GM12873 (cell line): ENCODE data around the gene GDF7.

Source experiments
- TF ChIP-seq, protein P1 (sequence below): IDR thresholded peaks from 2 replicates; pipeline ENCODE4 v1.5.1; 2012; ENCODE audit warnings: low read depth, mild to moderate bottlenecking, moderate library complexity, low read length, control low read depth; ENCODE audit not compliant: insufficient read depth; ENCODE audit errors: missing control alignments

The GDF7 gene

DNA sequence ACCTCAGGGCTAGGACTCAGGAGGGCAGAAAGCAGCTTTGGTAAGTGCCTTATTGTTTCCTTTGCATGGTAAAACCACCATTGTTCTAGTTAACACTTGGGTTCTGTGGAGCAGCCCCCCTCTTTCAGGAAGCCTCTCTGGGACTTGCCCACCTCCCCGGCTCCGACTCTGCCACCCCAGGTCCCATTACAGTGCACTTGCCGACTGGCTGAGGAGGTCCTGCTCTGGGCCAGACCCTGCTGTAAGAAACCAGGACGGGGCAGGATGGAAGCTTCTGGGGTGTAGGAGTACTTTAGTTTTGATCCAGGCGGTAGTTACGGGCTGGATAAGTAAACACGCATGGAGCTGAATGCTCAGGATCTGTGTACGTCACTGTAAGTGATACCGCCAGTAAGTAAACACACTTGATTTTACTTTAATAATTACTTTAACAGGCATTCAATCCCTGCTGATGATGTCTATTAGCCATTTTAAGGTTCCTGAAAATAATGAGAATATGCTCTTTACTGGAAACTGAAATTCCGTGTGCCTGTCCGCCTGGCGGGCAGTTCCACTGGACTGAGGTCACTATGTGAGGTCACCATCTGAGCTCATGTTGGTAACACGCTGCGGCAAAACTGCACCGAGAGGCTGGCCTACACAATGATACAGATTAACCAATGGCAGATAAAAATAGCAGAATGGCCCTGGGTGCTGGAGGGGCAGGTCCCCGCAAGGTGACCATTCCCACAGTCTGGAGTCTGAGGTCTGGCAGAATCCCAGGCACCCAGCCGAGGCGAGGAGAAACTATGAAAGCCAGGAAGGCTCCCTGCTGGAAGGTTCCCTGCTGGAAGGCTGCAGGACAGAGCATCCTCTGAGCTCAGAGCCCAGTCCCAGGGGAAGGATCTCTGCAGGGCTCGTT, 41.2 kb upstream of the GDF7 start:
- TF ChIP-seq, protein P1, sequence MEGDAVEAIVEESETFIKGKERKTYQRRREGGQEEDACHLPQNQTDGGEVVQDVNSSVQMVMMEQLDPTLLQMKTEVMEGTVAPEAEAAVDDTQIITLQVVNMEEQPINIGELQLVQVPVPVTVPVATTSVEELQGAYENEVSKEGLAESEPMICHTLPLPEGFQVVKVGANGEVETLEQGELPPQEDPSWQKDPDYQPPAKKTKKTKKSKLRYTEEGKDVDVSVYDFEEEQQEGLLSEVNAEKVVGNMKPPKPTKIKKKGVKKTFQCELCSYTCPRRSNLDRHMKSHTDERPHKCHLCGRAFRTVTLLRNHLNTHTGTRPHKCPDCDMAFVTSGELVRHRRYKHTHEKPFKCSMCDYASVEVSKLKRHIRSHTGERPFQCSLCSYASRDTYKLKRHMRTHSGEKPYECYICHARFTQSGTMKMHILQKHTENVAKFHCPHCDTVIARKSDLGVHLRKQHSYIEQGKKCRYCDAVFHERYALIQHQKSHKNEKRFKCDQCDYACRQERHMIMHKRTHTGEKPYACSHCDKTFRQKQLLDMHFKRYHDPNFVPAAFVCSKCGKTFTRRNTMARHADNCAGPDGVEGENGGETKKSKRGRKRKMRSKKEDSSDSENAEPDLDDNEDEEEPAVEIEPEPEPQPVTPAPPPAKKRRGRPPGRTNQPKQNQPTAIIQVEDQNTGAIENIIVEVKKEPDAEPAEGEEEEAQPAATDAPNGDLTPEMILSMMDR: no peak

- TF ChIP-seq, protein P1: no peak
Measured at GRCh38 chr2:20626392-20626697, 40.6 kb upstream of the GDF7 start.

DNA sequence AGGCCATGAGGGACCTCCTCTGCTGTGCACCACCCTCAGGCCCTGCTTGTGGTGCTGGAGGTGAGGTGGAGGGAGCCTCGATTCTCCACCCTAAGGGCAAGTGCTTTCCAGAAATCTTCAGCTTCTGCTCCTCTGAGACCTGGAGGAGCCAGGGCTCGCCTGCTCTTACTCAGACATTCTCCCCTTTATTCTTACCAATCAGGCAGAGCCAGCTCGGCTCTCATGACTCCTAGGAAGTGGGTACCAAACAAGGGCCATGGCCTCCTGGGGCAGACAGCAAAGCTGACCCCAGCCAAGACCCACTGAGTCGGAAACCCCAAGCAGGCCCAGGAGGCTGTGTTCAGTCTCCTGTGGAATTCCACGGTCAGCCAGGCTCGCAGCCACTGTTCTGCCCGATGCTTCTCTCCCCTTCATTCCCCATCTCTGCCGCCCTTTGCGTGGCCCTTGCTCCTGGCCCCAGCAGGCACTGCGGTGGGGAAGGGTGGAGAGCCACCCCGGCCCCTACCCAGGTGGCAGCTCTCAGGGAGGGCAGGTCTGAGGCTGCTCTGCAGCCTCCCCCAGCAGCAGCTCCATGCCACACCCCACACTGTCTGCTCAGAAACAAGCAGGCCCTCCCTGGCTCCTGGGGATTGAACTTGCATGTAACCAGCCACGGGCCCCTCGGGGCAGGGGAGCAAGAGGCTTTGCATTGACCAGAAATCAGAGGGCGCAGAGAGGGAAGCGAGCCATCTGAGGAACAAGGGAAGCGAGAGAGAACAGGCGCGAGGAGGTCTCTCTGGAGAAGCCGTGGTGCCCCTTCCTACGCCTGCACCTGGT, 40.0 kb upstream of the GDF7 start:
- TF ChIP-seq, protein P1: no peak

- TF ChIP-seq, protein P1: no peak
Measured at GRCh38 chr2:20627712-20628380, 39.1 kb upstream of the GDF7 start.

GRCh38 chr2:20629181-20629580, 37.8 kb upstream of the GDF7 start:
- TF ChIP-seq, protein P1: no peak

DNA sequence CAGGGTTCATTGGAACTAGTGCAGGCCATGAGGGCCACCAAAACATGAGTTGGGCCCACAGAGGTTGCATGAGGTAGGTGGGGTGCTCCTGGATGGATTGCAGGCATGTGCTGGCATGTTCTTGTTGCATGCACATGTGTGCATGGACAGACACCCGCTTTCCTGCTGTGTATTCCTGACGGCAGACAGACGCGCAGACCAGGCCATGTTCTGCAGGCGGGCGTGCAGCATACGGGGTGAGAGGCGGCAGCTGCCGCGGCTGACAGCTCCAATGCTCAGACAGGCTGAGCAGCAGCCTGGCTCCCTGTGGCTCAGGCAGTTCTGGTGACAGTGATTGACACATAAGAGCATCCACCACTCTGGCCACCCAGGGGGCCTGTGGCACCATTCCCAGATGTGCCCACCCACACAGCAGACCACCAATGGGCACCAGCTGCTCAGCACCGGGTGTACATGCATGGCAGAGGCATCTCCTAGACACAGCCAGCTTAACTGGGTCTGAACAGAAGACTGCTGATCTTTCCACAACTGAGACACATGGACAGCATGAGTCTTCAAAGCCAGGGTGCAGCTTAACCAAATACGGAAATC, 37.3 kb upstream of the GDF7 start:
- TF ChIP-seq, protein P1: no peak

DNA sequence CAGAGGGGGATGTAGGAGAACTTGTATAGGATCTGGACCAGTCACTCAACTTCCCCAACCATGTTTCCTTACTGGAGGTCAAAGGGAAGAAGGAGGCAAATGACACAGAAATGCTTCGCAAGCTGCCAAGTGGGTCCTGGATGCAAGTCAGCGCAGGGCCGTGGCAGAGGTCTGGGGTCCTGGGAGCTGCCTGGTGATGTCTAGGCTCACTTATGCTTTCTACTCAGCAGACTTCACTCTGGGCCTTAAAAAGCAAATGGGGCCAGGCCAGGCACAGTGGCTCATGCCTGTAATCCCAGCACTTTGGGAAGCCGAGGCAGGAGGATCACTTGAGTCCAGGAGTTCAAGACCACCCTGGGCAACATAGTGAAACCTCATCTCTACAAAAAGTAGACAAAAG, 36.0 kb upstream of the GDF7 start:
- TF ChIP-seq, protein P1: no peak
